T-helper 1 cell (primary cell): ENCODE results near the gene ADGRG4.
"Not testable (repeated sequence)": the region's sequence is repeated elsewhere in the genome, so short reads cannot be mapped to it uniquely, and the experiment has no call there.

Experiments used
- DNase-seq, 5 donors: peaks; one replicate each; pipeline ENCODE4 v3.0.0-alpha.2; 2012 to 2020

Gene ADGRG4

DNA sequence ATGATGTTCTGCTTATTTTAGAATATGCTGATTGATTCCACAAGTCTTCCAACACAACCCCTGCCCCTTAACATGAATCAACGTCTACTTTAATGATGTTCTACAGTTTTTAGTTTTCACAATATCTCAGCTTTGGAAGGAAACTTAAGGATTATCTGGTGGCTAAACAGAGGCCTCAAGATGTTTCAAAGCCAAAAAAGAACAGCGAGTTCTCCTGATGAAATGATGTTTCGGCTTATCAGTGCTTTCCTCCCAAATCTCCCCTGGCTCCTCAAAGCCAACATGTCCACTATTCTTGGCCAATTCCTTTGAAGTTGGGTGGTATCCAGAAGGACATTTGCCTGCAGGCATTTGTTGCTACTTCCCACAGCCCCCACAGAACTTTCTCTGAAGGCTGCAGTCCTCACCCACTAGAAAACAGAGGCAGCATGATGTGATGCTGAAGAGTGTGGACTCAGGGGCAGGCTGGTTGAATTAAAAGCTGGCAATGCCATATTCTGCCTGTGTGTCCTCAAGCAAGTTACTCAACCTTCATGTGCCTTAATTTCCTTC, 87.3 kb downstream of the ADGRG4 start:
- DNase-seq, result no peak

DNA sequence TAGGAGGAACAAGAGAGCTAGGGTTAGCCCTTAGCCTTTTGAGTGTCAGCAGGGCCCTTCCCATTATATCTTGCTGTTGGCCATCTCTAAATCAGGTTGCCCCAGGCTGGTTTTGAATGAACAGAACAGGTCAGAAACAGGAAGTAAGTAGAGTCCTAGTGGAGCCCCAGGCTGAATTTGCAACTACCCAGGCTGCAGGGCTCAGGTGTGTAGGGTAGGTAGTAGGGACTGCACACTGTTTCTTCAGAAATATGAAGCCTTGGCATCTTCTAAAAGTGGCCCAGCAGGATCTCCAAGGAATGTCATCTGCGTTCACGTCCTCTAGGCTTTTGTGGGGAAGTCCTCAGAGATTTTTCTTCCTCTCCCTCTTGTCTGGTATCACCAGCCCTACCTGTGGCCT, 90.2 kb downstream of the ADGRG4 start:
- no peak for DNase-seq

DNA sequence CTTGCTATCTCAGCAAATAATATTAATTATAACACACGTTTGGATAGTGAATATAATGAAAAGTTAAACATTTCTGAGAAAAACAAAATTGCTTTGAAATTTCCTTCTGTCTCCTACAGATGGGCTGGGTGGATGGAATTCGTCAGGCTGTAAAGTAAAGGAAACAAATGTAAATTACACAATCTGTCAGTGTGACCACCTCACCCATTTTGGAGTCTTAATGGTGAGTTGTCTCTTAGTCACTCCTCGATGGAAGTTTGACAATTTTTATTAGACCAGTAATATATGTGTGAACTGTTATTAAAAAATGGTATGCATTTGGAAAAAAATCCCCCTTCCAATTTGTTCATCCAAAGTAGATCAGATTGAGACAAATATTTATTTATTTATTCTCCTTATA, 94.5 kb downstream of the ADGRG4 start:
- no peak for DNase-seq

DNA sequence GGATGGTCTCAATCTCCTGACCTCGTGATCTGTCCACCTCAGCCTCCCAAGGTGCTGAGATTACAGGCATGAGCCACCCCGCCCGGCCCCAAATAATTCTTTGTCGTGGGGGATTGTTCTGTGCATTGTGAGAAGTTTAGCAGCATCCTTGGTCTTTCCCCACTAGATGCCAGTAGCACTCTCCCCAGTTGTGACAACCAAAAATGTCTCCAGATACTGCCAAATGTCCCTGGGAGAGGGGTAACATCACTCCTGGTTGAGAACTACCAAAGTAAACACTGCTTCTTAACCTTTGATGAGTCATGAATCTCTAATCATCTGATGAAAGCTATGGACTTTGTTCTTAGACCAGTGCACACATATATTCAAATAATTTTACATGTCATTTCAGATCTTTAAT, 96.2 kb downstream of the ADGRG4 start:
- no peak for DNase-seq

DNA sequence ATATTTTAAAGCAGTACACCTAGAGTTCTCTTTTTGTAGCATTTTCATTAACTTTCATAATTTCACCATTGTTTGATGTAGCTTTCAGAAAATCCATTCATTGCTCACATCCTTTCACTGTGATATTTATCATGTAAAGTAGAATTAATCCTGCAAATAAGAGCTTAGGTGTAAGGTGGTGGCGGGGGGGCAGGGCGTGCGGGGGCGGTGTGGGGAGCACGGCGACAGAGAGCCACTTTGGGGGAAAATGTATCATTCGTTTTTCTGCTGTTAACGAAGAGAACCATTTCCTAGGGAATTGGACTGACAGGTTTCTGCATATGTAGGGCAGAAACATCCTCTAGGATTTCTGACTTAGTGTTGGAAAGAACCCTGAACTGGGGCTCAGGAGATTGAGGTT, 104.4 kb downstream of the ADGRG4 start:
- no peak for DNase-seq

DNA sequence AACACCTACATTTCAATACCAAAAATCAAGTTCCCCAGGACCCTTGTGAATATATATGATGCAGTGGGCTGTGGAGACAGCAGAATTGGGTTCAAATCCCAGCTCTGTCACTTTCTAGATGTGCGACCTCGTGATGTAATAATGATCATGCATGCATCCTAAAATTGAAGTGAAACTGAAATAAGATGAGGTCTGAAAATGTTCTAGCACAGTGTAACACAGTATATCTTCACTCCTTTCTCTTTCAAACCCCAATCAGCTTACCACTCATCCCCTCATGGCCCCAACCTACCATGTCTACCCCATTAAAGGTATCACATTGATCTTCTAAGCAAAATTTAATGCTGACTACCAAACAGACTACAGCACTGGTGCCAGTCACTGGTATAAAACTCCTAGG, 117.0 kb downstream of the ADGRG4 start:
- DNase-seq, result no peak

DNA sequence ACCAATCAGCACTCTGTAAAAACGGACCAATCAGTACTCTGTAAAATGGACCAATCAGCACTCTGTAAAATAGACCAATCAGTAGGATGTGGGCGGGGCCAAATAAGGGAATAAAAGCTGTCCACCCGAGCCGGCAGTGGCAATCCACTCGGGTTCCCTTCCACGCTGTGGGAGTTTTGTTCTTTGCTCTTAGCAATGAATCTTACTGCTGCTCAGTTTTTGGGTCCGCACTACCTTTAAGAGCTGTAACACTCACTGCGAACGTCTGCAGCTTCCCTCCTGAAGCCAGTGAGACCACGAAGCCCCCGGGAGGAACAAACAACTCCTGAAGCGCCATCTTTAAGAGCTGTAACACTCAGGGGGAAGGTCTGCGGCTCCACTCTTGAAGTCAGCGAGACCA, 120.6 kb downstream of the ADGRG4 start:
- no peak for DNase-seq

DNA sequence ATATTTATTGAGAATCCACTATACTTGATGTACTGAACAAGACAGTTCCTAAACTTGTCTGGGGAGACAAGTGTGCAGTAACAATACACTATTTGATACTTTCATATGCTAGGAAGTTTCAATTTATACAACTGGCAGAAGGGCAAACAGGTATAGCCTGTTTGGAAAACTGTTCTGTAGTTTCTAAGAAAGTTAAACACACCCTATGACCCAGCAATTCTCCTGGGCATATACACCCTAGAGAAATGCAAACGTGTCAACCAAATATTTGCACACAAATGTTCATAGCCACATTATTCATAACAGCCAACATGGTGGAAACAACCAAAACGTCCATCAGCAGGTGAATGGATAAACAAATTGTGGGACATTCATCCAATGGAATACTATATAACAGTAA, 123.0 kb downstream of the ADGRG4 start:
- no peak for DNase-seq

DNA sequence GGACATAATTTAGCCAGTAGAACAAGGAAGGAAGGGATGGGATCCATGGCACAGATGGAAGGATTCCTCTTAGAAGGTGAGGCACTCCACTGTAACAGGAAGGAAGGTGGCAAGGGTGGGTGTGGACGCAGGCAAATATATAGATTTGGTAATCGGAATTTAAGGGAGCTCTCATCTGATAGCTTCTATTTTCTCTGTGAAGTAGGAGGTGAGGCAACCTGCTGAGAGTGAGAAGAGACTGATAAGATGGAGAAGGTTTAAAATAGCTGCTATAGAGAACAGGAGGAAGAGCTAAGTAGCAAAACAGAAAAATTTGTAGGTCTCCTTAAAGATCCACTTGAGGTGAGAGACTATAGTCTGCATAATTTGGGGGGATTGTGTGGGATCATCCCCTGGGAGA, 125.2 kb downstream of the ADGRG4 start:
- no peak for DNase-seq

DNA sequence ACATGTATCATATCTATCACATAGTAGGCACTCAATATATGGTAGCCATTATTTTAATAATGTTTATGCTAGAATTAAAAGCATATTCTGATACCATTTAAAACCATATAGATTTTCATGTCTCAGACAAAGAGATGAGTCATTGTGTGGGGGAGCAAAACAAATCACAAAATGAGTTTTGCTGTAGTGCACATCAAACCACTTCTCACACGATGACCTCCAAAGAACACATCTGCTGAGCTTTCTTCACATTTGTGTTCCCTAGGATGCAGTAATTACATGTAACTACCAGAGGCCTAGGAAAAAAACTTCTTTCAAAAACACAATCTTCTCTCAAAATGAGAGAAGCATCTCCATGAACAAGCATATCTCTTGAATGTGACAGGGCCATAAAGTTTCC, 130.9 kb downstream of the ADGRG4 start:
- DNase-seq, result no peak

DNA sequence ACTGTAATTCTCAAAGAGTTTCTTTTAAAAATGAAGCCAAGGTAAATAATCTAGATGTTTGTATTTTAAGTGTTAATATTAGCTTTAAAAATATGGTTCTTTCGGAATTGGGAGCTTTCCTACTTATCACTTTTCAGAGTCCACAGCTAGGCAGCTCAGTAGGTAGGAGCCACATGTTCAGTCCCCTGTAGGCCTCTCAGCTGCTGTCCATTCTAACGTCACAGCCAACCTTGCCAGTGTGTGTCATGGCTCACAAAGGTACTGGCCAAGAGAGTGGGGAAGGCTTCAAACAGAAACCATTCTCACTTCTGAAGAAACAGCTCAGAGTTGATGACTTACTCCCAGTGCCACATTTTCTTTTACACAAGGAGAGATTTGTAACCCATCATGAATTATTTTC, 137.0 kb downstream of the ADGRG4 start:
- no peak for DNase-seq

DNA sequence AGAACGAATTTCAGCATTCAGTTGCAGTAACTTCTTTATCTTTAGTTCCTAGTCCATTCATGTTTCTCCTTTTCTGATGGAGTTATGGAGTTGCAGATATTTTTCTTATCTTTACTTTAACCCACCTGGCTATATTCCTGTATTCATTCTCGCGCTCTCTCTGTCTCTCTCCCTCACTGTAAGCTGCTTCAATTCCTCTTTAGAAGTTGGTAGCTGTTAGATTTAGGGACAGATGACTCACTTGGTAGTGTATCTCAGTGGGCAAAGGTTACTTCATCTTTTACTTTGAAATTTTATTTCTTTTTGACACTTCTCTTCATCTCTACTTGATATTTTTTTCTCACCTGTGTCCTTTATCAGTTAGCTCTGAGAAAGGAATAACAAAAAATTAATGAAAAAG, 137.4 kb downstream of the ADGRG4 start:
- no peak for DNase-seq

DNA sequence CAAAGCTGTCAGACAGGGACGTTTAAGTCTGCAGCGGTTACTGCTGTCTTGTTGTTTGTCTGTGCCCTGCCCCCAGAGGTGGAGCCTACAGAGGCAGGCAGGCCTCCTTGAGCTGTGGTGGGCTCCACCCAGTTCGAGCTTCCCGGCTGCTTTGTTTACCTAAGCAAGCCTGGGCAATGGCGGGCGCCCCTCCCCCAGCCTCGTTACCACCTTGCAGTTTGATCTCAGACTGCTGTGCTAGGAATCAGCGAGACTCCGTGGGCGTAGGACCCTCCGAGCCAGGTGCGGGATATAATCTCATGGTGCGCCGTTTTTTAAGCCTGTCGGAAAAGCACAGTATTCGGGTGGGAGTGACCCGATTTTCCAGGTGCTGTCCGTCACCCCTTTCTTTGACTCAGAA, 144.9 kb downstream of the ADGRG4 start:
- not testable (repeated sequence) for DNase-seq

DNA sequence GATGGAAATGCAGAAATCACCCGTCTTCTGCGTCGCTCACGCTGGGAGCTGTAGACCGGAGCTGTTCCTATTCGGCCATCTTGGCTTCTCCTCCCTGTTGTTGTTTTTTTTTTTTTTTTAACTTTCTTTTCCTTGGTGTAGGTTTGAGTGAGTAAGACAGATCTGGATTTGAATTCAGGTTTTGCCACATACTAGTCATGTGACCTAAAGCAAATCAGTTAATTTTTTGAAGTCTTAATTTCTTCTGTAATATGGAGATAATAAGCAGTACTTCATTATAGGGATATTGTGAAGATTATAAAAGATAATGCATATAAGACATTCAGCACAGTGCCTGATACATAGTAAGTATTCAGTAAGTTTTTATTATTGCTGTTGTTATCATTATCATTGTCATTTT, 145.4 kb downstream of the ADGRG4 start:
- DNase-seq, result no peak

DNA sequence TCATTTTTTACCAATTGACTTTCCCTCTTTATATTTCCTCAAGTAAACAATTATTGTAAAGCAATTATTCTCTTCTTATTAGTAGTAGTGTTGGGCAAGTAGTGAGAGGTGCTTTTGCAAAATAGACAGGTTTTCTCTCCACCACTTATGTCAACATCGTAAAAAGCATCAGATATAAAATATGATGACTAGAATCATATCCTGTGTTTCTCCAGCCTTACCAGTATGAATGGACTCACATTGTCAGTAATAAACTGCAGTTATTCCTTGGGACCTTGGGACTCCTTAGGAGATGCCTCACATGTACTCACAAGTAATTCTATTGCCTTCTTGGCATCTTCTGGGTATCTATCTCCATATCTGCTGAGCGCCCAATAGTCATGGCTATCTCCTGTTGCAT, 146.5 kb downstream of the ADGRG4 start:
- no peak for DNase-seq

DNA sequence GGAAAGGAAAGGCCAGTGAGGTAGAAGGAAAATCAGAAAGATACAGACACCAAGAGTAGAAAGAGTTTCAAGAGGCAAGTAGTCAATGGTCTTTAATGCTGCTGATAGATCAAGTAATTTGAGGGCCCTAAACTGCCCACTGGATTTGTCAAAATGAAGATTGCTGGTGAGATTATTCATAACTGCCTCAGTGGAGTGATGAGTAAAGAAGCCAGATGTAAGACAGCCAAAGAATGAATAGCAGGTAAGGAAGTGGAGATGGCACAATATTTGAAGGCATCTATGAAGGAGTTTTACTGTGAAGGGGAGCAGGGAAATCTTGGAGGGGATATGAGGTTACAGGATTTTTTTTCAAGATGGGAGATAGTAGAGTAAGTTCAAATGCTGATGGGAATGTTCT, 147.2 kb downstream of the ADGRG4 start:
- DNase-seq, result no peak

DNA sequence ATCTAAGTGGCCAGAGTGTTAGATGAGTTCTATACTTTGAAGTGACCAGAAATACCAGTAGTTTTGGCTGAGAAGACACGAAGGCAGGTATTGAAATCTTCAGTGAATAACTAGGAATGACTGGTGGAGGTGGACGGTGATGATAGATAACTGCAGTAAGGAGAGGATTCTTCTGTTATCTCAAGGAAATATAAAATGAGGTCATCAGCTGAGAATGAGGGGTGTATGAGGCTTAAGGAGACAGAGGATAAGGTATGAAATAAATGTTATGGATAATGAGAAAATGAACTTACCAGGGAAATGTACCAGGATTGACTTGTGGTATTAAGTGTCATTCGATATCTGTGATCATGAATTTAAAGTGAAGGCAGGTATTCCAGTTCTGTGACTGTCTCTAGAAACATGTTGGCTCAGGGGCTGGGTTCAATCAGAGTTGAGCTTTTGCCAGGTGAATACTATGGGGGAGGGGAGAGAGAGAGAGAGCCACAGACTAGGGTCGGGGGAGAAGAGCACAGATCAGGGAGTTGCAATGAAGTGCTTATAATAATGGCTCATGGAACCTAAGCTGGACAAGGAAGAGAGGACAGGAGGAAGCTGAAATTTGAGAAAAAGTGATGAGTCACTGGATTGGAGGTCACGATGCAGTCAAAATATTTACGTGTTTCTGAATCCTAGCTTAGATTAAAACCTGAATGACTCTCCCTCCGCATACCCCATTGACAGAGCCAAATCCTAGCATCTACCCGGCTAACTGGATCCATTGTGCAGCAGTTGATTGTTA, 149.5 kb downstream of the ADGRG4 start:
- no peak for DNase-seq

DNA sequence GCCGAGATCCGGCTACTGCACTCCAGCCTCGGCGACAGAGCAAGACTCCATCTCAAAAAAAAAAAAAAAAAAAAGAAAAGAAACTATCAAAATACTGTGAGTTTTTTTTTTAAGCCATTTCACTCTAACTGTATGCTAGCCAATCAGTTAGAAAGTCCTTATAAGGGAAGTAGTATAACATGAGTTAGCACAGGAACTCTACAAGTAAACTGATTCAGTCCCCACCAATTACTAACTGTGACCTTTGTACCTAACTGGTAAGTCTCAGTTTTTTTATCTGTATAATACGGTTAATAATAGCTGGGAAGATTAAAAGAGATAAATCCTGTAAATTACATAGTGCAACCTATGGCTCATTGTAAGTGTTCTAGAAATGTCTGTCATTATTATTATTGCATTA, 151.9 kb downstream of the ADGRG4 start:
- DNase-seq, result no peak

DNA sequence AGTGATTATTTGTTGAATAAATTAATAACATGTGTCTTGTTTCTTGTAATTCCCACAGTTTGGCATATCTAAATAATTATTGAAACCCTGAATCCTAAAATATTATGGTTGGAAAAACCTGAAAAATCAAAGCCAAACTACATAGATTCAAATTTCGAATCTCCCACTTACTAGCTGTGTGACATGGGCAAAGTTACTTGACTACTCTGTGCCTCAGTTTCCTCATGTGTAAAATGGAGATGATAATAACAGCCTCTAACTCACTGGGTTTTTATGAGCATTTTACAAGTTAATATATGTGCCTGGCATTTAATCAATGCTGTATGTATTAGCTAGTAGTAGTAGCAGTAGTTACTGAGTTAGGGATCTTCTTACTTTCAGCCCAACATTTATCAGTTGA, 152.4 kb downstream of the ADGRG4 start:
- DNase-seq, result no peak

DNA sequence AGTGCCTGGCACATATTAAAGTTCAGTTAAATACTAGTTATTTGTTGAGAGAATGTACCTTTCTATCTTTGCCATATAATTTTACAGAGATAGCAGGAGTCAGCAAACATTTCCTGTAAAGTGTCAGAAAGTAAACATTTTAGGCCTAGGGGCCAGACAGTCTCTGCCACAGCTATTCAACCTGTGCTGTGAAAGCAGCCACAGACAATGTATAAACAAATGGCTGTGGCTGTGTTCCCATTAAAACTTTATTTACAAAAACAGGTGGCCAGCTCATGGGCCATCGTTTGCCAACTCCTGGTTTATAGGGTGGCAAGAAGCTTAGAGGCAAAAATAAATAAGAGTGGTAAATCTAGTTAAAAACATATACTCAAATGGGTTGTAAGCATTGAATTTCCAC, 153.0 kb downstream of the ADGRG4 start:
- no peak for DNase-seq

DNA sequence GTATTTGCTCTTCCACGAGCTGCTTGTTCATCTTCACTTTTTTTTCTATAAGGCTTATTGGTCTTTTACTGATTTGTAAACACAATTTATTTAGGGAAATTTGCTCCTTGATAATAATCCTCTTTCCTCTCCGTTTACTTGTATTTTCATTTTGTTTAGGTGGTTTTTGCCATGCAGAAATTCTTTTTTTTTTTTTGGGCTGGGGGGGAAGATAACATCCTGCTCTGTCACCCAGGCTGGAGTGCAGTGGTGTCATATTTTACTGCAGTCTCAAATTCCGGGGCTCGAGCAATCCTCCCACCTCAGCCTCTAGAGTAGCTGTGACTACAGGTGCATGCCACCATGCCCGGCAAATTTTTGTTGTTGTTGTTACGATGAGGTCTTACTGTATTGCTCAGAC, 155.4 kb downstream of the ADGRG4 start:
- DNase-seq, result no peak

DNA sequence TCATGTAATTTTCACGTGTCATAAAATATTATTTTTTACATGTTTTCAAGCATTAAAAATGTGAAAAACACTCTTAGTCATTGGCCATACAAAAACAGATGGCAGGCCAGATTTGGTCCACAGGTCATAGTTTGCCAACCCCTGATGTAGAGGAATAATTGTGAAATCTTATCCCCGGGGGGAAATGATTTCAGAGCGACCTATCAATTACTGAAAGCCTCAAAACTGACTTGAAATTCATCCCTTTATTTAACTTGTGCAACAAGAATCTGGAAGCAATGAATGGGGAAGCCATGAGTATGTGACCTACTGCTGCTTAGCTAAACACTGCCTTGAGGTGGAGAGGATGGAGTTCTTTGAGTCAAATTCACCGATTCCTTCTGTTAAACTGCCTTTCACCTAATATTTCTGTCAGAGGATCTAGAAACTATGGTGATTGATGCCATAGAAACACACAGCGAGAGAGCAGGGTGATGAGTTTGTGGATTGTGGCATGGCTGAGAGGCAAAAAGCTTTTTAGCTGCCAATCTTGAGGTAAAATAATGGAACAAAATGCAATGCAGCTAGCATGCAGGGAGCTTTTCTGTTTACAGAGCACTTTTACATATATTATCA, 156.6 kb downstream of the ADGRG4 start:
- no peak for DNase-seq

DNA sequence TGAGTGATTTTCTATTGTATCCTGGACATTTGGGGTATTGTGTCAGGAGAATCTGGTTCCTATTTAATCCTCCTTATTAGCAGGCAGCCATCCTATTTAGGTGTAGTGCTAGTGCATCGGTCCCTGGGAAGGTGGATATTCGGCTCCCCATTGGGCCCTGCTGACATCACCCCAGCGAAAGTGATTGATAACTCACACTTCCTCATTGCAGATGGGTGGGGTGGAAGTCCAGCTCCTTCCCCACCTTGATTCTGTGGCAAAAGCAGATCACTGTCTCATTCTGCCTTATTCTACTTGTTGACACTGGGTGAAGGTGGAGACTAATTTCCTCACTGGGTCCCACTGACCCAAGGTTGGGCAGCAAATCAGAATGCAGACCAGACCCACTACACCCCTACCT, 163.8 kb downstream of the ADGRG4 start:
- no peak for DNase-seq
